NCI-H524 treated with DMSO at 0.1 percent for 48 hours (cell line): ENCODE data around the gene XAB2.

Experiments
- DNase-seq: peaks from one replicate; lab custom pipeline; 2025; lab: John Stamatoyannopoulos, UW

Gene XAB2

DNA sequence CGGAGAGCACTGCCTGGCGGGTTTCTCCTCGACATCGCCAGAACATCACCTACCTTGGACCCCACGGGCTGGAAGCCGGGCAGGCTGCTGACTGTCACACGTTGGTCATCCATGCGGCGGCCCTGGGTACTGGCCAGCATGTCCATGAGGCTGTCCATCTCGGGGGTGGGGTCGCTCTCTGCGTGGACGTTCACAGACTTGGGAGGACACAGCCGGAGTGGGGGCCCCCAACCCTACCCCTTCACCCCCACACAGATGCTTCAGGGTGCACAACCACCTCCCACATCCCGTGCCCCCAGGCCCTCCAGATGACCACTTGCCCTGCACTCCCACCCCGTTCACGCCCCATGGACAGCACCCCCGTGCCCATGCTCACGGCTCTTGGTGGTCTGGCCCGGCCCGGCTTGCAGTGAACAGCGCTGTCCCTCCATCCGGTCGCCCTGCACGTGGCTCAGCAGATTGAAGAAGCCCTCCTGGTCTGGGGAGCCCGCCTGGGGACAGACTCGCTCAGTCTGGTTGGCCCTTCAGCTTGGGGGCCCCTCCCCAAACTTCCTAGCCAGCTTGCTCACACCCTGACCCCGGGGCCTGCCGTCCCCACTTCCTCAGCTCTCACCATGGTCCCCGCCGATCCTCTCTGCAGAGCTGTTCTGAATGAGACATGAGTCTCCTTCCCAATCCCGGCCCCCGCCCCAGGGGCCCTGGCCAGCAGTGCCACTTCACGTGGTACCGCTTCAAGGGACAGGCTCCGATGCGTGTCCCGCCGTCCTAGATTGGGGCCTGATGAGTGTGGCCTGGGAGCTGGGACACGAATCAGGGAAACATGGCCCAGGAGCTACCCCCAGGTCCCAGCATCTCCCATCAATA is 3.2 kb upstream of the XAB2 start:
- DNase-seq = no peak

DNA sequence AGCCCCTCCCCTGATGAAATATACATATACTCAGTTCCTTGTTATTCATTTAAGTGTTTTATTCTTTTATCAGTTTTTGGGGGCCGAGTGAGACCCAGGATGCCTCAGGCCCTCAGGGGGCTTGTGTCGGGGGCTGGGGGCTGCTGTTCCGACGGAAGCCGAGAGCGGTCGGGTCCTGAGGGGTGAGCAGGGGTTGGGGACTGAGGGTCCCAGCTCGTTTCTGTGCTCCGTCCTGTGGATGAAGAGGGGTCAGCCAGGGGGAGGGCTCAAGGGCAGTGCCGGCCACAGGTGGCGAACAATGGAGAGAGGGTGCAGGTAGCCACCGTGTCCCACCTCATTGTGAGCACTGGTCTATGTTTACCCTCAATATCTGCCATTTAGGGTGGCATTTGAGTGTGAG is 2.2 kb upstream of the XAB2 start:
- no peak for DNase-seq

DNA sequence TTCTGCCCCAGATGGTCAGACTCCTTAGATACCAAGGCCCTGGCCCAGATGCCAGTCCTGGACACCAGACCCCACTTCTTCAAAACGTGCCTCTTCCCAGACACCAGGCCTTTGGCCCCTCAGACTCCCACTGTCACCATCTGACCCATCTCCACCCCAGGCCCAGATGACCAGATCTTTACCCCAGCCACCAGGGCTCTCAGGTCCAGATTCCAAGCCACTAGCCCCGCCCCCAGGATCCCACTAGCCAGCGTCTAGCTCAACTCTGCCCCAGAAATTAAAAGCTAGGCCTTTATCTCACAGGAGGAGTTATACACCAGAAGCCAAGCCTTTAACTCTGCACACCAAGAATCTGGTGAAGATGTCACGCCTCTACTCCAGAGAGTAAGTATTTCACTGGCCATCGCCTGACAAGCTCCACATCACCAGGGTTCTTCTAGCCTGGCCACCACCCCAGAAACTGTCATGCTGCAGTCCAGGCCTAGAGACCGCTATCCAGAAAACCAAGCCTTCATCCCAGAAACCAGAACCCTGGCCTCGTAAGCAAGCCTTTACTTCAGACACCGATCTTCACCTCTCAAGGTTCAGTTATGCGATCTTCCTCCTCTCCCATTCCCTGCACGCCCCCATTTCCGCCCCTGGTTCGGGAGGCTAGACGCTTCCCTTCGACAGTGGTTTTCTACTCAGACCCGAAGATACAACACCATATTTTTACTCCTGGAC is 595 bp downstream of the XAB2 start:
- DNase-seq = no peak

DNA sequence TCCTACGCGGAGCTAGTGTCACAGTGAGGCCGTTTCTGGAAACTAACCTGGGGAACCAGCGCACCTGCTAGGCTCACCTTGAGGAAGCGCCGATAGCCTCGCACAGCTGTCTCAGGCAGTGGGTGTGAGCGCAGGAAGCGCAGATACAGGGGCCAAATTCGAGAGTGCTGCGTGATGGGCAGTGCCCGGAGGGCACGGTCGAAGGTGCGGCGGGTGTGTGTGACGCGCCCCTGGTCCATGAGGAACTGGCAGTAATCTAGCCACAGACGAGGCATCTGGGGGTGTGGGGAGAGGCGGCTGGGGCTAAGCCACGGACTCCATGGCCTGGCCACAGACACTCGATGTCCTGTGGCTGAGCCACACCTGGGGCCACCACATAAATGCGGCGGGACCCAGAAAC is 2.2 kb downstream of the XAB2 start:
- DNase-seq = no peak

DNA sequence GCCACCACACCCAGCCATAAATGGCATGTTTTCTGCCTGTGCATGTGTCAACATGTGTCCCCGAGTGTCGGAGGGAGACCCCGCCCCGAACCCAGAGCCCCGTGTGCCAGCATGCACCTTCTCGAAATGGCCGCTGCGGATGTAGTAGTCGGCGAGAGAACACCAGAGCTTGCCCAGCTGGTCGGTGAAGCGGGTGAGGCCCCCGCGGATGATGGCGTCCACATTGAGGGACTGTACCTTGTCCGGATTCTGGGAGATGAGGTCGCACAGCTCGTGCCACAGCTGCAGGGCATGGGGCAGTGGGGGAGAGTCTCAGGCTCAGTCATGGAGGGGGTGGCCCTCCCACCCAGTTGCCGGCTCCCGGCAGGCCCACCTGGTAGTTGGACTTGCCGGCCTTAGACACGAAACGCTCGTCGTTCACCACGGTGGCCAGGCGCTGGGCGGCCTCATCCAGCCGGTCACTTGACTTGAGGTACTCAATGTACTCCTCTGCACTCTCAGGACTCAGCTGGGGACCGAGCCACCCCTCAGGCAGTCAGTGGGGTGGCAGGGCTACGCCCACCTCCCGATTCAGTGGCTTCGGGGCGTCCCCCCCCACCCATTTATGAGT is 3.5 kb downstream of the XAB2 start:
- no peak for DNase-seq

DNA sequence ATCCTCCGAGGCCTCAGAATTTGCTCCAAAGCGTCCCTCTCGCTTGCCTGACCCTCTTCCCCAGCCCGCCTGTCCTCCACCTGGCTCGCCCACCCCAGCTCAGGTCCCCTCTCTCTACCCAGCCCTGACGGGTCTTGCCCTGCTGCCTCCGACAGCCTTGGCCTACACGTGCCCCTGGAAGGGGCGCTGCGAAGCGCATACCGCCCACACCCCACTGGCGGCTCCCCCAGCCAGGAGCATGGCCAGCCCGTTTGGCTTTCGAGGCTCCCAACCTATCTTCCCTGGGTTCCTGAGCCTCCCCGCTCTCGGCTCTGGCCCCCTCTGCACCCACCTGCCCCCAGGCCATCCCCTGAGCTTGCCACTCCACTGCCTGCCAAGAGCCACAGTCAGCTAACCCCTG is 4.5 kb downstream of the XAB2 start:
- no peak for DNase-seq

DNA sequence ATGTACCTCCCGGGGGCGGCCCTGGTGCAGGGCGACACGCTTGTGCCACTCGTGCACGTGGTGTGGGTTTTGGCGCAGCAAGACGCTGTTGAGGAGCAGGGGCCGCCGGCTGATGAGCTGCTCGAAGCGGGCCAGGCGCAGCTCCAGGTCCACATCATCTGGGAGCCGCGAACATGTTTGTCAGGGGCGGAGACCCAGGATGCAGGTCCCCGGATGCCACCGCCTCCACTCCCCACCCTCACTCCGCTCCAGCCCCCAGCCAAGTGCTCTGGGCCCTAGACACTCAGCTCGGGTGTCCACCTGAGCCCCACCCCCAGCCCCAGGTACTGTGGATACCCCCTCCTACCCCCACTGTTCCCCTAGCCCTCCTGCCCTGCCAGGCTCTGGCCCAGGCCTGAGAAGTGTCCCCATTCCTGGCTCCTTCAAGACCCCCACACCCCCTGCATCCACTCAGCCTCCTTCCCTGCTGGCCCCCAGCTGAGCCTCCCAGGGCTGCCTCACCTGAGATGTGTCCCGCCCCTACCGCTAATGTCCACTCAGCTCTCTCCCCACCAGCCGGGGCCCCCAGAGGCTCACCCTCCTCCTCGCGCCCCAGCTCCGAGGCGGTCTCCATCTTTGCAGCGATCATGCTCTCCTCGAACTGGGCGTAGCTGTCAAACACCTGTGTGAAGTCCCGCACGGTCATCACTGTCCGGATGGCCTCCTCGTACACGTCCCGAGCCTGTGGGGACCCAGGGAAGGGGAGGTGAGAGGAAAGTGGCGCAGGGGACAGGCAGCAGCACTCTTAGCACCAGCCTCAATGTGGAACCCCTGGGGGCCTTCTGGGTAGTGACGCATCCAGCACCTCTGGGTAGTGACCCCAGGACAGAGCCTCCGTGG is 5.4 kb downstream of the XAB2 start:
- DNase-seq = no peak

DNA sequence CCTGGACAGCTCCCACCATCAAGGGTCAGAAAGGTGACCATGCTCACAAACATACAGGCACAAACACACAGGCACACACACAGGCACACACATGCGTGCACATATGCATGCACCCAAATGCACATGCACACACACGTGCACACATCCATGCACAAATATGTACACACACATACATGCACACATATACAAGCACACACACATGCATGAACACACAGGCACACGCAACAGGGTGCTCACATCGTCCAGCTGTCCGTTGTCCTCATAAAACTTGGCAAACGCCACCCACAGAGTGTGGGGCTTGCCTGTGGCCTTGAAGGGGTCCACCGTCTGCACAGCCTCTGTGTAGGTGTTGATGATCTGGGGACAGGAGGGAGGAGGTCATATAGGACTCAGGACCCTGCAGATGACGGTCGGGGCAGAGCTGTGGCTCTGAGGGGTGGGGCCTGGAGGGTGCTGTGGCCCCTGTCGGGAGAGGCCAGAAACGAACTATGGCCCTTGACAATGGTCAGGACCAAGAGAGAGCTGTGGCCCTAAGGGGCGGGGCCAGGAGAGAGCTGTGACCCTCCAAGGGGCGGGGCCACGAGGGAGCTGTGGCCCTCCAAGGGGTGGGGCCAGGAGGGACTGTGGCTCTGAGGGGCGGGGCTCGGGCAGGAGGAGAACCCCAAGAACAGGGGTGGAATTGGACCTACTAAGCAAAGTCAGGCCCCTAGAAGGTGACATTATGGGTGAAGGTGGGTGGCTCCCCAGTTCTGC is 6.2 kb downstream of the XAB2 start:
- no peak for DNase-seq

DNA sequence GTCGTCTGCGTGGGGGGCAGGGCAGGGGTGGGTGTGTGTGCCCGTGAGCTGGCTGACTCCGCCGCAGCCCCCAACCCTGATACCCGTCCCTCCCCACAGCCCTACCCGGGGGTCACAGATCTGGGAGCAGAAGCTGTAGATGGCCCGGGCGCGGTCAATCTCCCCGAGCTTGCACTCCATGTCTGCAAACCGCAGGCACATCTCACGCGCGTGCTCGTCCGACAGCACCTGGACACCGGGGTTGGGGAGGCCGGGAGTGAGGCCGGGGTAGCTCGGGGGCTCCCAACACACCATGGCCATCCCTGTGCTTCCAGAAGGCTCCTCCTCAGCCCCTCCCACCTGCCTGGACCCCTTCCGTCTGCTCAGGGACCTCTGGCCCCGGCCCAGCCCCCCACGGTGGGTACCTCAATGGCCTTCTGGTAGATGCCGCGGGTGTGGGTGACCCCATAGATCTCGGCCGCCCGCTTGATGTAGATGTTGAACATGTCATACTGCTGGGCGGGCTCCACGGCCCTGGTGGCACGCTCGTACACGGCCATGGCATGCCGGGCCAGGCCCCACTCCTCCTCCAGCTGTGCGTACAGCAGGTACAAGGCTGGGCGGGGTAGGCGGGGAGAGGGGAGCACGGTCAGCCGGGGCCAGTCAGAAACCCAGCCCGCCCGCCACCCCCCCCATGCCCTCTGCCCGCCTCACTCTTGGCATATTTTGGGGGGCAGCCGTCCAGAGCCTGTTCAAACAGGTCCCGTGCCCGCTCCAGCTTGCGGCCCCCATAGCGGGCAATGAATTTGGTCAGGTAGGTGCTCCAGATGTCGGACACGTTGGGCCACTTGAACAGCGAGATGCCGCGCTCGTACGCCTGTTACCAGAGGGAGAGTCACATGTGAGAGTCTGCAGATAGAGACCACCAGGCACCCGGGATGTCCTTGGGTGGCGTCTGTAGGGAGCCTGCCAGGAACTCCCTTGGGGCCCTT is 8.6 kb downstream of the XAB2 start:
- no peak for DNase-seq

DNA sequence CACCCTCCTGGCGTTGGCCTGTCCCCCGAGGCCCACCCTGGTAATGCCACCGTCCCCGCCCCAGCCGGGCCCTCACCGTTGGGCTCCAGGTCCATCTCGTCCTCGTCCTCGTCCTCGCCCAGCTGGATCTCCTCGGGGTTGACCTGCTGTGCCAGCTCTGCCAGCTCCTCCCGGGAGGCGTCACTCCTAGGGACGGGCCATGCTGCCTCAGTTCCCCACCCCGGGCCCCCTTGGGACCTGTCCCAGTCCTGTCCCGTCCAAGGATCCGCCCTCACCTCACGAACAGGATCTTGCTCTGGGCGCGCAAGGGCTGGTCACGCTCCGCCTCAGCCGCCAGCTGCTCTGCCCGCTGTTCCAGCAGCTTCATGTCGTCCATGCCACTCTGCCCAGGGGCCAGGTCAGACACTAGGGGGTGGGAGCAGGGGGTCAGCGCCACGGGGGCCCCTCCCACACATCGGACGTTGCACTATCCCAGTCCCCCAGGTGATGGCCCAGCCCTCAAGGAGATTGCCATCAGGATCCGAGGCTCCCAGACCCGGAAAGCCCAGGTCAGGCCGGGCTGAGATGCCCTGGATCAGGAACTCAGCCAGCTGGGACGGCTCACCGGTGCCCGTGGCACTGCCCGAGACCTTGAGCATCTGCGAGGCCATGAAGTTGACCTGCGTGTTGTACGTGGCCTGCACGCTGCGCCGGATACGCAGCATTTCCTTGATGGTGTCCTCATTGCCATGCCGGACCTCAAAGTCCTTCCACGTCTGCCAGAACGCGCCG is 9.5 kb downstream of the XAB2 start:
- no peak for DNase-seq

DNA sequence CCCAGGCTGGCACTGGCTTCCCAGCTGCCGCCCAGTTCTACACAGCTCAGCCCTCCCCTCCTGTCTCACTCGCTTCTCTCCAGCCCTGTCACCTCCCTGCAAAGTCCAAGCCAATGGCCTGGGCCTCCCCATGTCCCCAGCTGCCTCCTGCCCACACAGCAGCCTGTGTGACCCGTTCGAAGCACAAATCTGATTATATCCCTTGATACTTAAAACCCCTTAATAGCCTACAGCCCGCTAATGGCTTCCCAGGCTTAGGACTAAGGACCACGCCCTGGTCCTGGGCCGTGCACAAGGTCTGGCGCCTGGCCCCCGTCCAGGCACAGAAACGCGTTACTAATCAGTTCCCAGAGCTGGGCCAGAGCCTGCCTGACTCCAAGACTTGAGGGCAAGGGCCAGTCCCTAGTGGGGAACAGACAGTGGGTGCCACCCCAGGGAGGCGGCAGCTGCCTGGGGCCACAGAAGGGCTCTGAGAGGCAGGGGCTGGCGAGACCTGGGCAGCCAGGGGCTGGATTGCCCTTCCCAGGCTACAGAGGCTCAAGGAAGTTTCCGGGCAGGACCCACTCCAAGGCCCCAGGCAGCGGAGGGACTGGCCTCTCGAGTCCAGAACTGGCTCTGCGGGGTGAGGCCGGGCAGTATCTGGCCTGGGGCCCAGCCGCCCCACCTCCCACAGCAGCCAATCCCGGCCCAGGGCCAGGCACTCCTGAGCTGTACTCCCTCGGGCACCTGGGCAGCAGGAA is 10.4 kb downstream of the XAB2 start:
- DNase-seq = no peak

DNA sequence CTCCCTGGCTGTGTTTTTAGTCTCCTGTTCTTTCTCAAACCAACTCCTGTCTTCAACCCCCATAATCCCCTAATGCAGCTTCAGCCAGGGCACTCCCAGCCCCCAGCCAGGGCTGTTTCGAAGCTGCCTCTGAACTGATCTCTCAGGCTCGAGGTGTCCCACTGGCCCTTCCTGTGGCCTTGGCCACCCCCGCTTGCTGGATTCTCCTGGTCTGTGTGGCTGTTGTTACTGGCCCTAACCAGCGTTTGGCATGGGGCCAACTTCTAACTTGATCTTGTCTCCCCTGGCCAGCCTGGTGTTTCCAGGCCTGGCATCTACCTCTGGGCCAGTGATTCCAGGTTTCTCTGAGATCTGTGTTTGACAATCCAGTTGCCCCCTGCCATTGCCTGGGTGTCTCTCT is 11.0 kb downstream of the XAB2 start:
- DNase-seq = no peak

DNA sequence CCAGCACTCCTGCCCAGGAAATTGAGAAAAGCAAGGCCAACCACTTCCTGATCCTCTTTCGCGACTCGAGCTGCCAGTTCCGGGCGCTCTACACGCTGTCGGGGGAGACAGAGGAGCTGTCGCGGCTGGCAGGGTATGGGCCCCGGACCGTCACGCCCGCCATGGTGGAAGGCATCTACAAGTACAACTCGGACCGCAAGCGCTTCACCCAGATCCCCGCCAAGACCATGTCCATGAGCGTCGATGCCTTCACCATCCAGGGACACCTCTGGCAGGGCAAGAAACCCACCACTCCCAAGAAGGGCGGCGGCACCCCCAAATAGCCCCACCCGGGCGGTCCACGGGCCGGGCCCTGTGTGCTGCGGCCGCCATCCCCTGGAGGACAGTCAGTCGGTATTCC is 11.6 kb downstream of the XAB2 start:
- no peak for DNase-seq

DNA sequence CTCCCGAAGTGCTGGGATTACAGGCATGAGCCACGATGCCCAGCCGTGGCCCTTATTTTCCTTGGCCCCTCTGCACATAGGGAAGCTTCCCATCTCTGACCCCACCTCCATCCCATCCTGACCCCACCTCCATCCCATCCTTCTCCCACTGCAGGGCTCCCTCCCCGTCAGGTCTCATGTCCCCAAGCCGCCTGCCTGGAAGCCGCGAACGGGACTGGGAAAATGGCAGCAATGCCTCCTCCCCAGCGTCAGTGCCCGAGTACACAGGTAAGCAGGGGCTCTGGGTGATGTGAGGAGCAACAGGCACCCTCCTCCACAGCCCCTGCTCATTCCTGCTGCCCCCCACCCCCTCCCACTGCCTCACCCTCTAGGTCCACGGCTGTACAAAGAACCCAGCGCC is 12.2 kb downstream of the XAB2 start:
- no peak for DNase-seq

DNA sequence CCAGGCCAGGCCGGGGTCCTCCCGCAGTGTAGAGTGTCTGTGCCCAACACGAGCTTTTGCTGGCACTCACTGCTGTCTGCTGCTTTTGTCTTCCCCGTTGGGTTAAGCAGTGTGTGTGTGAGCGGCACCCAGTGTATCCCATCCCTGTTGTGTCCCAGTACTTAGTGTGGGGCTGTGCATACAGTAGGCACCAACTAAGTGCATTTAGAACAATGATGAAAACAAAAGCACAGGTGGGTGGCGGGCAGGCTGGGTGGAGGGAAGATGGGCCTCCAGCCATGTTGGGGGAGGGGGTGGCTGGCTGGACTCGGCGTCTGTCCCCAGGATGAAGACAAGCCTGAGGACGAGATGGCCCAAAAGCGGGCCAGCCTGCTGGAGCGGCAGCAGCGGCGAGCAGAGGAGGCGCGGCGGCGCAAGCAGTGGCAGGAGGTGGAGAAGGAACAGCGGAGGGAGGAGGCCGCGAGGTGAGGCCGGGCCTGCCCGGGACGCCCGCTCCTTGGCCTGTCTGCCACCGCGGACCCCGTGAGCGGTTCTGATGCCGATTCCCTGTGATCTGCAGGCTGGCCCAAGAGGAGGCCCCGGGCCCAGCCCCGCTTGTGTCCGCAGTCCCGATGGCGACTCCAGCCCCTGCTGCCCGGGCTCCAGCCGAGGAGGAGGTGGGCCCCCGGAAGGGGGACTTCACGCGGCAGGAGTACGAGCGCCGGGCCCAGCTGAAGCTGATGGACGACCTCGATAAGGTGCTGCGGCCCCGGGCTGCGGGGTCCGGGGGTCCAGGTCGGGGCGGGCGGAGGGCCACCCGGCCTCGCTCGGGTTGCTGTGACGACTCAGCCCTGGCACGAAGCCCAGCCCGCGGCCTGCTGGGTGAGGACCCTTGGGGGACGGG is 14.2 kb downstream of the XAB2 start:
- DNase-seq = no peak

DNA sequence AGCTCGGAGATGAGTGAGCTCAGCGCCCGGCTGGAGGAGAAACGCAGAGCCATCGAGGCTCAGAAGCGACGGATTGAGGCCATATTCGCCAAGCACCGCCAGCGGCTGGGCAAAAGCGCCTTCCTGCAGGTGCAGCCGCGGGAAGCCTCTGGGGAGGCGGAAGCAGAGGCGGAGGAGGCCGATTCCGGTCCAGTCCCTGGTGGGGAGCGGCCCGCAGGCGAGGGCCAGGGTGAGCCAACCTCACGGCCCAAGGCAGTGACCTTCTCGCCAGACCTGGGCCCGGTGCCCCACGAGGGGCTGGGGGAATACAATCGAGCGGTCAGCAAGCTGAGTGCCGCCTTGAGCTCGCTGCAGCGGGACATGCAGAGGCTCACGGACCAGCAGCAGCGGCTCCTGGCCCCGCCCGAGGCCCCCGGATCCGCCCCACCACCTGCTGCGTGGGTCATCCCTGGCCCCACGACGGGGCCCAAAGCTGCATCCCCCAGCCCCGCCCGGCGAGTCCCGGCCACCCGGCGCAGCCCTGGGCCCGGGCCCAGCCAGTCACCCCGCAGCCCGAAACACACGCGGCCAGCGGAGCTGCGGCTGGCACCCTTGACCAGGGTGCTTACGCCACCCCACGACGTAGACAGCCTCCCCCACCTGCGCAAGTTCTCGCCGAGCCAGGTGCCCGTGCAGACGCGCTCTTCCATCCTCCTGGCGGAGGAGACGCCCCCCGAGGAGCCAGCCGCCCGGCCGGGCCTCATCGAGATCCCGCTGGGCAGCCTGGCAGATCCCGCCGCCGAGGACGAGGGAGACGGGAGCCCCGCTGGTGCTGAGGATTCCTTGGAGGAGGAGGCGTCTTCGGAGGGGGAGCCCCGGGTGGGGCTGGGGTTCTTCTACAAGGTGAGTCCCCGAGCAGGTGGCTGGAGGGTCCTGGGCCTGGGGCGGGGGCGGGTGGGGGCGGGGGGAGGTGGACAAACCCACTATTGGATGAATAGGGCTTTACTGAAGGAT is 16.8 kb downstream of the XAB2 start:
- no peak for DNase-seq
